ENCODE data around the gene PCP2. TPM values are rescaled to one million over a fixed set of nuclear protein-coding genes. Genes with fewer than 3 reads are reported as not detected.
A peak's percentile ranks its signal among the peaks of the same experiment; 100 is the strongest.

Gene PCP2
- total RNA-seq, 3 donors from 2014 or later (not counting 1 experiment from before 2014, with no cell fraction given): 5.4 to 8.4 (median 7.7) TPM

DNA sequence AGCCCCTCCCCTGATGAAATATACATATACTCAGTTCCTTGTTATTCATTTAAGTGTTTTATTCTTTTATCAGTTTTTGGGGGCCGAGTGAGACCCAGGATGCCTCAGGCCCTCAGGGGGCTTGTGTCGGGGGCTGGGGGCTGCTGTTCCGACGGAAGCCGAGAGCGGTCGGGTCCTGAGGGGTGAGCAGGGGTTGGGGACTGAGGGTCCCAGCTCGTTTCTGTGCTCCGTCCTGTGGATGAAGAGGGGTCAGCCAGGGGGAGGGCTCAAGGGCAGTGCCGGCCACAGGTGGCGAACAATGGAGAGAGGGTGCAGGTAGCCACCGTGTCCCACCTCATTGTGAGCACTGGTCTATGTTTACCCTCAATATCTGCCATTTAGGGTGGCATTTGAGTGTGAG lies 1.9 kb downstream of the PCP2 start:
- Histone ChIP-seq H3K9me3 (ENCODE audit: control insufficient read depth, insufficient read depth, low read length) (no peaks in the 10 kb centered on the region), H3K36me3 (ENCODE audit: control insufficient read depth, insufficient read depth, low read length) (peaks cover 7% of the 10 kb centered on the region), H3K4me3 (ENCODE audit: low read length) (no peak overlapping the region), H3K27me3 (ENCODE audit: control insufficient read depth, insufficient read depth, low read length) (no peaks in the 10 kb centered on the region), H3K4me1 (ENCODE audit: control insufficient read depth, insufficient read depth, low read length) (peaks cover 39% of the 10 kb centered on the region), H3K27ac (ENCODE audit: low read length) (no peak overlapping the region)
- Mint-ChIP-seq H3K27me3 (ENCODE audit: low read depth in 2 of 2) (no peaks in the 10 kb centered on the region), H3K9me3 (no peaks in the 10 kb centered on the region), H3K27ac (no peak overlapping the region), H3K36me3 (no peaks in the 10 kb centered on the region), H3K4me1 (peaks cover 29 to 68% of the 10 kb centered on the region in 2 donors), H3K4me3 (no peak overlapping the region)
- ATAC-seq: no peak
- WGBS (ENCODE audit: insufficient coverage): 98% methylated on average over 12 of the region's 12 CpGs
- intact Hi-C loops (cut with micrococcal nuclease): loop anchor here (10.0 kb wide), 1 partner anchor 53 kb away; the partner anchor contains the start of gene TRAPPC5
- TF ChIP-seq, protein P1, sequence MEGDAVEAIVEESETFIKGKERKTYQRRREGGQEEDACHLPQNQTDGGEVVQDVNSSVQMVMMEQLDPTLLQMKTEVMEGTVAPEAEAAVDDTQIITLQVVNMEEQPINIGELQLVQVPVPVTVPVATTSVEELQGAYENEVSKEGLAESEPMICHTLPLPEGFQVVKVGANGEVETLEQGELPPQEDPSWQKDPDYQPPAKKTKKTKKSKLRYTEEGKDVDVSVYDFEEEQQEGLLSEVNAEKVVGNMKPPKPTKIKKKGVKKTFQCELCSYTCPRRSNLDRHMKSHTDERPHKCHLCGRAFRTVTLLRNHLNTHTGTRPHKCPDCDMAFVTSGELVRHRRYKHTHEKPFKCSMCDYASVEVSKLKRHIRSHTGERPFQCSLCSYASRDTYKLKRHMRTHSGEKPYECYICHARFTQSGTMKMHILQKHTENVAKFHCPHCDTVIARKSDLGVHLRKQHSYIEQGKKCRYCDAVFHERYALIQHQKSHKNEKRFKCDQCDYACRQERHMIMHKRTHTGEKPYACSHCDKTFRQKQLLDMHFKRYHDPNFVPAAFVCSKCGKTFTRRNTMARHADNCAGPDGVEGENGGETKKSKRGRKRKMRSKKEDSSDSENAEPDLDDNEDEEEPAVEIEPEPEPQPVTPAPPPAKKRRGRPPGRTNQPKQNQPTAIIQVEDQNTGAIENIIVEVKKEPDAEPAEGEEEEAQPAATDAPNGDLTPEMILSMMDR (IDR thresholded peaks at IDR 0.05): no peak
- no peak for DNase-seq

DNA sequence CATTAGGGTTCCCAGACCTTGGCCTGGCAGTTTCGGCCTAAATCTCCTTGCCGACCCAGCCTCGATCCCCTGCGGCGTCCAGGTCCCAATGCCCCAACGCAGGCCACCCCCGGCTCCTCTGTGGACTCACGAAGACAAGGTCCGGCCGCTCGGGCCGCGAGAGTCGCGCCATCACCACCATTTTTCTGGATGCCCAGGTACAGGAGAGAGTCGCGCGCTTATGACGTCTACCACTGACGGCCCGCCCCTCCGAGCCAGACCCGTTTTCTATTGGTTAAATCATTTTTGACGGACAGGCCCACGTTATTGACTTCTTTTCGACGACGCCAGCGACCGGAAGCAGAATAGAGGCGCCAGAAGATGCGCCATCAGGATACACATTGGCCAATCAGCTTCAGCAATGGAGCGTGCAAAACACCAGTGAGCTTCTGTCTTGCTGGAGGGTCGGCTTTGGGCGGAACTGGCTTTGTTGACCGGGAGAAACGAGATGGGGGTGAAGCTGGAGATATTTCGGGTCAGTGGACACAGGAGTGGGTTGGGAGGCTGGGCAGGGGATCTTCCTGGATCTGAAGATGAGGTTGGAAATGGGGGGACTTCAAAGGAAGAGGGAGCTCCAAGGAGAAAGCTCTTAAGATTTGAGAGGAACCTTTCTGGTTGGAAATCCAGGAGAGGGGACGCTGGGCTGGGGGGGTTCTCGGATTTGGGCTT lies 4.0 kb downstream of the PCP2 start, which contains the start of the genes PET100 and XAB2:
Gene PET100, plus strand, starts transcription at position 447 of the 708 bp plus-strand sequence. Its CDS starts 41 bp downstream, at position 488.
Gene XAB2, minus strand, starts transcription at position 199 of the 708 bp plus-strand sequence. Its CDS starts 18 bp downstream, at position 181.
- Mint-ChIP-seq H3K9me3 (no peaks in the 10 kb centered on the region), H3K36me3 (no peaks in the 10 kb centered on the region), H3K27me3 (ENCODE audit: low read depth in 2 of 2) (no peaks in the 10 kb centered on the region), H3K27ac (peak within 1 kb of the TSS; percentile 99), H3K4me3 (peak within 1 kb of the TSS; percentile 100), H3K4me1 (peaks cover 29 to 58% of the 10 kb centered on the region in 2 donors)
- H3K27ac ChIP-seq (ENCODE audit: low read length): peak within 1 kb of the TSS; percentile 87
- peaks cover 18% of the 10 kb centered on the region for H3K36me3 ChIP-seq (ENCODE audit: control insufficient read depth, insufficient read depth, low read length)
- H3K27me3 ChIP-seq (ENCODE audit: control insufficient read depth, insufficient read depth, low read length): no peaks in the 10 kb centered on the region
- H3K9me3 ChIP-seq (ENCODE audit: control insufficient read depth, insufficient read depth, low read length): no peaks in the 10 kb centered on the region
- ATAC-seq (peak; percentile 96), DNase-seq (peak; percentile 94 to 98)
- peaks cover 30% of the 10 kb centered on the region for H3K4me1 ChIP-seq (ENCODE audit: control insufficient read depth, insufficient read depth, low read length)
- H3K4me3 ChIP-seq (ENCODE audit: low read length): peak within 1 kb of the TSS; percentile 90
- TF ChIP-seq, protein P1 (IDR thresholded peaks at IDR 0.05): no peak
- under 1% methylated on average over 40 of the region's 40 CpGs for WGBS (ENCODE audit: insufficient coverage)
- intact Hi-C loops (cut with micrococcal nuclease): loop anchor here (10.0 kb wide), 1 partner anchor 55 kb away; the partner anchor contains the start of gene TRAPPC5

DNA sequence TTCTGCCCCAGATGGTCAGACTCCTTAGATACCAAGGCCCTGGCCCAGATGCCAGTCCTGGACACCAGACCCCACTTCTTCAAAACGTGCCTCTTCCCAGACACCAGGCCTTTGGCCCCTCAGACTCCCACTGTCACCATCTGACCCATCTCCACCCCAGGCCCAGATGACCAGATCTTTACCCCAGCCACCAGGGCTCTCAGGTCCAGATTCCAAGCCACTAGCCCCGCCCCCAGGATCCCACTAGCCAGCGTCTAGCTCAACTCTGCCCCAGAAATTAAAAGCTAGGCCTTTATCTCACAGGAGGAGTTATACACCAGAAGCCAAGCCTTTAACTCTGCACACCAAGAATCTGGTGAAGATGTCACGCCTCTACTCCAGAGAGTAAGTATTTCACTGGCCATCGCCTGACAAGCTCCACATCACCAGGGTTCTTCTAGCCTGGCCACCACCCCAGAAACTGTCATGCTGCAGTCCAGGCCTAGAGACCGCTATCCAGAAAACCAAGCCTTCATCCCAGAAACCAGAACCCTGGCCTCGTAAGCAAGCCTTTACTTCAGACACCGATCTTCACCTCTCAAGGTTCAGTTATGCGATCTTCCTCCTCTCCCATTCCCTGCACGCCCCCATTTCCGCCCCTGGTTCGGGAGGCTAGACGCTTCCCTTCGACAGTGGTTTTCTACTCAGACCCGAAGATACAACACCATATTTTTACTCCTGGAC lies 4.8 kb downstream of the PCP2 start:
- no peak for DNase-seq
- no peaks in the 10 kb centered on the region for H3K27me3 Mint-ChIP-seq (ENCODE audit: low read depth in 2 of 2)
- ATAC-seq: no peak
- no peaks in the 10 kb centered on the region for H3K27me3 ChIP-seq (ENCODE audit: control insufficient read depth, insufficient read depth, low read length)
- intact Hi-C loops (cut with micrococcal nuclease): no loop called here
- H3K4me3 ChIP-seq (ENCODE audit: low read length): peak overlapping the region; percentile 90
- peak overlapping the region; percentile 85 for H3K27ac ChIP-seq (ENCODE audit: low read length)
- no peaks in the 10 kb centered on the region for H3K36me3 Mint-ChIP-seq
- H3K36me3 ChIP-seq (ENCODE audit: control insufficient read depth, insufficient read depth, low read length): peaks cover 24% of the 10 kb centered on the region
- TF ChIP-seq, protein P1 (IDR thresholded peaks at IDR 0.05): no peak
- H3K4me1 ChIP-seq (ENCODE audit: control insufficient read depth, insufficient read depth, low read length): peaks cover 30% of the 10 kb centered on the region
- peak overlapping the region; percentile 100 for H3K4me3 Mint-ChIP-seq
- H3K27ac Mint-ChIP-seq: peak overlapping the region; percentile 99
- H3K4me1 Mint-ChIP-seq: peaks cover 29 to 58% of the 10 kb centered on the region in 2 donors
- no peaks in the 10 kb centered on the region for H3K9me3 ChIP-seq (ENCODE audit: control insufficient read depth, insufficient read depth, low read length)
- 7% methylated on average over 15 of the region's 15 CpGs for WGBS (ENCODE audit: insufficient coverage)
- no peaks in the 10 kb centered on the region for H3K9me3 Mint-ChIP-seq
